Activated CD8-positive, alpha-beta T cell treated with anti-CD3 and anti-CD28 coated beads, Interleukin-2, amount 10 ng/mL, durations not matched to agents 7 days and 5 days (primary cell): ENCODE results near the gene INAFM2. TPM values are rescaled to one million over a fixed set of nuclear protein-coding genes. Genes with fewer than 3 reads are reported as not detected.

Experiments
- ATAC-seq: fragments of 150-1000 bp; cut with Tn5 transposase; one replicate; pipeline ENCODE4 v1.10.0; 2021; ENCODE audit warnings: moderate library complexity
- CTCF ChIA-PET: fragments of 350-600 bp; sonication (Branson Sonifier 250); formaldehyde crosslinking; loops from one replicate; lab custom pipeline; 2021; ENCODE audit warnings: antibody characterized with exemption; lab: Charles Lee
- POLR2A ChIA-PET: fragments of 350-600 bp; sonication (Branson Sonifier 250); formaldehyde crosslinking; loops from one replicate; lab custom pipeline; 2021; ENCODE audit warnings: antibody characterized with exemption; lab: Charles Lee
- DNase-seq: peaks from one replicate; pipeline ENCODE4 v3.0.0-alpha.2; 2020
- H3K27ac Mint-ChIP-seq: one replicate; pipeline ENCODE4 v1.8.0; 2021; ENCODE audit warnings: mild to moderate bottlenecking, mixed read lengths
- H3K27me3 Mint-ChIP-seq: one replicate; pipeline ENCODE4 v1.8.0; 2021; ENCODE audit warnings: low read depth, mixed read lengths
- H3K36me3 Mint-ChIP-seq: one replicate; pipeline ENCODE4 v1.8.0; 2021; ENCODE audit warnings: low read depth, mixed read lengths
- H3K4me1 Mint-ChIP-seq: one replicate; pipeline ENCODE4 v1.8.0; 2021; ENCODE audit warnings: low read depth, mixed read lengths
- H3K4me3 Mint-ChIP-seq: one replicate; pipeline ENCODE4 v1.8.0; 2021; ENCODE audit warnings: mild to moderate bottlenecking, mixed read lengths
- H3K9me3 Mint-ChIP-seq: one replicate; pipeline ENCODE4 v1.8.0; 2022; ENCODE audit warnings: mixed read lengths; ENCODE audit not compliant: insufficient read depth
- total RNA-seq, 2 experiments: library from RNA; stranded (reverse); gene quantifications; one replicate each; pipeline ENCODE4 v1.2.3, GENCODE V29; 2021

The INAFM2 gene
- total RNA-seq, 2 experiments from 2014 or later = 8.7 to 9.4 TPM

GRCh38 chr15:40281057-40281800, 42.3 kb upstream of the INAFM2 start:
- H3K36me3 Mint-ChIP-seq = no peaks in the 10 kb centered on the region
- peaks cover 54% of the 10 kb centered on the region for H3K27me3 Mint-ChIP-seq
- peak overlapping the region; percentile 38 for H3K4me3 Mint-ChIP-seq
- ATAC-seq (no peak), DNase-seq (no peak)
- ChIA-PET POLR2A (interaction anchor here (0.9 to 1.1 kb wide), 2 partner anchors 26 to 28 kb away, joined by 4 to 6 read pairs; partner anchors contain the start of gene PLCB2), CTCF (interaction anchor here (0.6 to 9.8 kb wide), 8 partner anchors 9 to 1663 kb away, joined by 3 to 559 read pairs (median 18); partner anchors contain the start of genes CCDC9B, INAFM2, PLCB2 and SRP14)
- no peaks in the 10 kb centered on the region for H3K9me3 Mint-ChIP-seq
- no peak overlapping the region for H3K27ac Mint-ChIP-seq
- peaks cover 15% of the 10 kb centered on the region for H3K4me1 Mint-ChIP-seq

DNA sequence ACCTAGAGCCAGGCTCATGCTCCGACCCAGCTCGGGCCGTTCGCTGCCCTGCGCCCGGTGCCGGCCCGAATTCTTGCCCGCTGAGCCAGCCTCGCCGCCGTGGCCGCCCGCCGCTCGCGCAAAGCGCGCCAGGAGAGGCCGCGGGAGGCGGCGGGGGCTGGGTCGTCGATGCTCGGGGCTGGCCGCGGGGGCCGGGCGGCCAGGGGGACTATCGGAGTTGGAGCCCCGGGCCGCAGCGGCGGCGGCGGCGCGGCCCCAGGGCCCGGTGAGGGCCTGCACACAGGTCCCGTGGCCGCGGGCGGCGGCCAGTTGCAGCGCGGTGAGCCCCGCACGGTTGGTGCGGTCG, 41.7 kb upstream of the INAFM2 start:
- Mint-ChIP-seq H3K27me3 (peaks cover 50% of the 10 kb centered on the region), H3K4me3 (no peak overlapping the region), H3K9me3 (no peaks in the 10 kb centered on the region), H3K36me3 (no peaks in the 10 kb centered on the region), H3K4me1 (peaks cover 15% of the 10 kb centered on the region), H3K27ac (no peak overlapping the region)
- ATAC-seq = no peak
- ChIA-PET CTCF (interaction anchor here (0.6 to 1.6 kb wide), 2 partner anchors 30 to 1664 kb away, joined by 3 read pairs; no protein-coding TSS in a partner anchor), POLR2A (no interaction called here)
- DNase-seq = no peak

DNA sequence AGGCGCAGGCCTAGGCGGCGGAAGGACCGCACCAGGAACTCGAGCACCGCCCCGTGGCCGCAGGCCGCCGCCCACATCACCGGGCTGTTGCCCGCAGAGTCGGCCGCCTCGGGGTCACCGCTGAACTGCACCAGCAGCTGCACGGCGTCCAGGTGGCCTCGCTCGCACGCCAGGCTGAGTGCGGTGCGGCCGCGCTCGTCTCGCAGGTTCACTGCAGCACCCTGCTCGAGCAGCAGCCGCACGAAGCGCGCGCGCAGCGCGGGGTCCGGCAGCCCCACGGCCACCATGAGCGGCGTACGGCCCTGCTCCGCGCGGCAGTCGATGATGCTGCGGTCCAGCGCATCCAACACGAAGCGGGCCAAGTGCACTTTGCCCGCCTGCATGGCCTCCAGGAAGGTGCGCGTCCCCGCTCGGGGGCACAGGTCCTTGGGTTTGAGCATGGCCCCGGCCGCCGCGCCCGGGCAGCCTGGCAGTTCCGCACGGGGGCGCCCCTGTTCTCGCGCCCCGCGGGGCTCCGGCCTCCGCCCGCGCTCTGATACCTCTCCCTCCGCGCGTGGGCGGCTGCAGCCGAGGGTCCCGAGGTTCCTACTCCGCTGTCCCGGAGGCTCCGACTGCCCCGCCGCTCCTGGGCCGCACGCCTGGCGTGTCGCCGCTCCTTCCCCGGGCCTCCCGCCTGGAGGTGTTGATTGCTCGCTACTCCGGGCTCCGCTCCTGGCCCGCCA, 41.2 kb upstream of the INAFM2 start:
- Mint-ChIP-seq H3K9me3 (no peaks in the 10 kb centered on the region), H3K4me1 (peaks cover 9% of the 10 kb centered on the region), H3K4me3 (peak overlapping the region; percentile 61), H3K36me3 (no peaks in the 10 kb centered on the region), H3K27me3 (peaks cover 46% of the 10 kb centered on the region), H3K27ac (no peak overlapping the region)
- ATAC-seq (peak; percentile 73), DNase-seq (peak; percentile 62)
- ChIA-PET CTCF (interaction anchor here (1.0 to 2.2 kb wide), 5 partner anchors 26 to 40 kb away, joined by 3 to 16 read pairs (median 4); partner anchors contain the start of gene PLCB2), POLR2A (interaction anchor here (1.0 to 1.7 kb wide), 2 partner anchors 26 to 55 kb away, joined by 4 to 7 read pairs; partner anchors contain the start of gene PLCB2)

DNA sequence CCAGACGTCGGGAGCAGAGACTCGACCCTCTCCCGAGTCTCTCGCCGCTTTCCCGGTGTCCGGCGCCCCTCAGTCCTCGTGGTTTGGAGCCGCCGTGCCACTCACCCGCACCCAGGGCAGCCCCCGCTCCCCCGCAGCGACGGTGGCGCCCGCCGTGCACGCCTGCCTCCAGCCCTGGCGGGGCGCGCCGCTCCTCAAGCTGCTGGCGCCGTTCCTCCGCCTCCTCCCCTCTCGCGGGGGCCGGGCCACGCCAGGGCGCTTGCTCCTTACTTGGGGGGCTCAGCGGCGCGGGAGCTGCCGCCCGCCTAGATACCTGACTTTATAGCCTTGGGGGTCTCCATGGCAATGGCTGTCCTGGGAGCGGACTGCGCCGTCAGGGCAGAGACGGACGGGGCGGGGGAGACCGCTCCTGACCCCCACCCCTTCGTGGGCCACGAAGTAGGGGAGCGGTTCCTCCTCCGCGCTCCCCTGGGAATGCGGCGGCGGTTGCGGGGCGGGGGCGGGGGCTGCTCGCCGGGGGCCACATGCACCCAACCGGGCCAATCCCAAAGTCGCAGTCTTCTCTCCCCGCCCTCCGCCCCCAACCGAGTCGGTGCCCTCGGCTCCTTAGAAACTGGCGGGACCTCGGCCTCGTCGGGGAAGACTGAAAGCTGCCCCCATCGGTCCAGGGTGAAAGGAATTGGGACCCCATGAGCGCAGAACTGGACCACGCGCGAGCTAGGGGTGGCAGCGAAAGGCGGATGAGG, 40.5 kb upstream of the INAFM2 start, which contains the start of gene ANKRD63:
Gene ANKRD63 (minus strand): TSS at position 196 of the 746 bp plus-strand sequence. CDS start 478 bp downstream, outside the sequence.
- H3K4me1 Mint-ChIP-seq = peaks cover 7% of the 10 kb centered on the region
- no peak within 1 kb of the TSS for H3K27ac Mint-ChIP-seq
- H3K4me3 Mint-ChIP-seq = peak within 1 kb of the TSS; percentile 61
- ATAC-seq (peak; percentile 68), DNase-seq (peak; percentile 49)
- no peaks in the 10 kb centered on the region for H3K9me3 Mint-ChIP-seq
- H3K27me3 Mint-ChIP-seq = peaks cover 43% of the 10 kb centered on the region
- POLR2A ChIA-PET = interaction anchor here (1.0 to 1.7 kb wide), 2 partner anchors 25 to 54 kb away, joined by 4 to 7 read pairs; partner anchors contain the start of gene PLCB2
- CTCF ChIA-PET = interaction anchor here (0.8 to 6.6 kb wide), 9 partner anchors 9 to 55 kb away, joined by 3 to 49 read pairs (median 4); partner anchors contain the start of gene PLCB2
- no peaks in the 10 kb centered on the region for H3K36me3 Mint-ChIP-seq

DNA sequence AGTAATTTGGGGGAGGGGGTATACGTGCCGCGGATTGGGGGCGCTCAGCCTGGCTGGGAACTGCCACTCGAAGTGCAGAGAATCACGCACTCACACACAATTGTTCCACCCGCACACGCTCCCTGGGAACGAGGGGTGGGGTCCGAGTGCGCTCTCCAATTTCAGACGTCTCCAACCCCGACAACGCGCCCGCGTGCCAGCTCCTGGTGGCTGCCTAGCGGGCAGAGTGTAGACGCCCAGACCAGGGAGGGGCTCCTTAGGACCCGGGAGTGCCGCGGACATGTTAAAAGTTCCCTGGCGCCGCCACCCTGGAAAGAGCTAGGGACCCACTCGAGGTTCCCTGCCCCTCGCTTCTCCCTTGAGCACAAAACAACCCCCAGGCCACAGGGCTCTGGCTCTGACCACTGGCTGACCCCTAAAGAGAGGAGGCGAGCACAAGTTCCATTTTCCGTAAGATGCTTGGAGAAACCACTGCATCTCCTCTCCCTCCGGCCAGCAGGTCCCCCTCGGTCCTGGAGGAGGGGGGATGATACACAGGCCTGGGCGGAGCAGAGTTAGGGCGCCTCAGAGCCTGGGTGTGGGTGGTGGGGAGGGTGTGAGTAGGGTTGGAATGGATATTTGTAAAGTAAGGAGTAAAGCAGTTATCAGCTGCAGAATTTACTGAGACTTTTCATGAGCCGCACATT, 39.7 kb upstream of the INAFM2 start:
- ATAC-seq (no peak), DNase-seq (no peak)
- Mint-ChIP-seq H3K4me1 (peaks cover 7% of the 10 kb centered on the region), H3K27me3 (peaks cover 36% of the 10 kb centered on the region), H3K36me3 (peaks cover 2% of the 10 kb centered on the region), H3K4me3 (no peak overlapping the region), H3K27ac (no peak overlapping the region), H3K9me3 (no peaks in the 10 kb centered on the region)
- ChIA-PET POLR2A (interaction anchor here (1.7 kb wide), 1 partner anchor 24 kb away, joined by 7 read pairs; the partner anchor contains the start of gene PLCB2), CTCF (interaction anchor here (0.8 to 6.6 kb wide), 8 partner anchors 9 to 54 kb away, joined by 3 to 49 read pairs (median 5); partner anchors contain the start of gene PLCB2)

DNA sequence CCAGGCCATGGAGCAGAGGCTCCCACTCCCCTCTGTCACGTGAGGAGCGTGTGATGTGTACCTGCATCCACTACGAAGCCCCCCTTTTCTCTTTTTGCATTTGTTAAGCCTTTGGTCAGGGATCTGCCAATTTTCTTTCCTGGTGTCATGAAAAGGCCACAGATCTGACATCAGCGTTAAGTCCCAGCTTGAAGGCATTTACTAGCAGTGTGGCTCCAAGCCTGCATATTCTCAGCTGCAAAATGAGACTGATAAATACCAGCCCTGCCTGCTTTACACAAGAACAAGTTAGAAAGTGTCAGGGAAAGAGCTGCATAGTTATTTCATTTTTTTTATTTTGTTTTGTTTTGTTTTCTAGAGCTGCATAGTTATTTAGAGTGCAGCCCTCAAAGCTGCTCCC, 38.3 kb upstream of the INAFM2 start:
- ChIA-PET POLR2A (interaction anchor here (0.6 to 2.4 kb wide), 2 partner anchors 18 to 22 kb away, joined by 3 to 10 read pairs; partner anchors contain the start of gene PLCB2), CTCF (interaction anchor here (0.8 to 6.6 kb wide), 6 partner anchors 11 to 68 kb away, joined by 3 to 49 read pairs (median 6); partner anchors contain the start of gene PLCB2)
- Mint-ChIP-seq H3K27ac (no peak overlapping the region), H3K27me3 (peaks cover 29% of the 10 kb centered on the region), H3K4me1 (peaks cover 3% of the 10 kb centered on the region), H3K36me3 (peaks cover 4% of the 10 kb centered on the region), H3K9me3 (no peaks in the 10 kb centered on the region), H3K4me3 (no peak overlapping the region)
- DNase-seq = no peak
- no peak for ATAC-seq

DNA sequence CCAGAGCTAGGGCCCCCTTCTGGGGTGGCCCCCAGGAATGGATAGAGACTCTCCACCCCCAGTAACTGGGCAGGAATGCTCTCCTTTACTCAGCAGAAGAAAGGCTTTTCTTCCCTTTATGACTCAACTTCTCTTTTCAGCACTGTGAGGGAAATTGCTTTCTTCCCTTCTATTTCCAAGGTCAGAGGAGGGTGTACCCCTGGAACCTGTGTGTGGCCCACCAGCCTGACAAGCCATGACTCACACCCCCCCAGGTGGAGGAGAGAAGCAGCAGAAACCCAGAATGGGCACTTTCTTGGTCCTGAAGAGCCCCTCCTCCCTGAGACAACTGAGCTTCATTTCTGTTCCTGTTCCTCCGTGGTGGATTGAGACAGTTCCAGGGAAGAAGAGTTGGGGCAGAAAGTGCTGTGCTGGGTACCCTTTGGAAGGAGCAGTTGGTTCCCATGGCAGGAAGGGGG, 37.9 kb upstream of the INAFM2 start:
- DNase-seq (no peak), ATAC-seq (no peak)
- POLR2A ChIA-PET = interaction anchor here (0.6 to 2.4 kb wide), 2 partner anchors 18 to 22 kb away, joined by 3 to 10 read pairs; partner anchors contain the start of gene PLCB2
- no peaks in the 10 kb centered on the region for H3K9me3 Mint-ChIP-seq
- H3K4me3 Mint-ChIP-seq = no peak overlapping the region
- CTCF ChIA-PET = interaction anchor here (0.8 to 6.6 kb wide), 6 partner anchors 11 to 68 kb away, joined by 3 to 49 read pairs (median 6); partner anchors contain the start of gene PLCB2
- peaks cover 3% of the 10 kb centered on the region for H3K4me1 Mint-ChIP-seq
- H3K27ac Mint-ChIP-seq = no peak overlapping the region
- peaks cover 4% of the 10 kb centered on the region for H3K36me3 Mint-ChIP-seq
- peaks cover 25% of the 10 kb centered on the region for H3K27me3 Mint-ChIP-seq

DNA sequence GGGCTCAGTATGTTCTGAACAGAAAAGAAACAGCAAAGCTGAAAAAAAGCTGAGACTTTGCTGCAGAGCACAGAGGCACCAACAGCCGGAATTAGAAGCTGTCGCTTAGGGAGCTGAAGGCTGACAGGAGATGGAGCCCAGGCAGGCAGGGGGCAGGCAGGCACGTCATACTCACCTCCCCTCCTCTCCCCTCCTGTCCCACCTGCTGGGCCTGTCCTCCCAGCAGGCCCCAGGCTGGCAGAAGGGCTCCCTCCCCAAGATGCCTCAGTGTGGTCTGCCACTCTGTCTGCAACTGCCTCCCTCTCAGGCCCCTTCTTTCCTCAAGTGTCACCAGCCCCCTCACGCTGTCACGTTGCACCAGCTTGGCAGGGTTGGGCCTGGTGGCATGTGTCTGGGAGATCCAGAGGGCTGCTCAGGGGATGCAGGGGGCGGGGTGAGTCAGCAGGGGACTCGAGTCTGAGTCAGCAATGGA, 37.4 kb upstream of the INAFM2 start:
- ChIA-PET POLR2A (interaction anchor here (2.4 kb wide), 1 partner anchor 21 kb away, joined by 10 read pairs; the partner anchor contains the start of gene PLCB2), CTCF (interaction anchor here (0.8 to 6.6 kb wide), 6 partner anchors 7 to 69 kb away, joined by 3 to 49 read pairs (median 6); partner anchors contain the start of gene PLCB2)
- H3K4me1 Mint-ChIP-seq = peaks cover 3% of the 10 kb centered on the region
- no peak overlapping the region for H3K27ac Mint-ChIP-seq
- ATAC-seq = no peak
- no peaks in the 10 kb centered on the region for H3K9me3 Mint-ChIP-seq
- no peak for DNase-seq
- H3K27me3 Mint-ChIP-seq = peaks cover 20% of the 10 kb centered on the region
- no peak overlapping the region for H3K4me3 Mint-ChIP-seq
- peaks cover 4% of the 10 kb centered on the region for H3K36me3 Mint-ChIP-seq

- Mint-ChIP-seq H3K4me3 (no peak overlapping the region), H3K27me3 (peaks cover 17% of the 10 kb centered on the region), H3K27ac (no peak overlapping the region), H3K4me1 (peaks cover 3% of the 10 kb centered on the region), H3K9me3 (no peaks in the 10 kb centered on the region), H3K36me3 (peaks cover 4% of the 10 kb centered on the region)
- DNase-seq = no peak
- ChIA-PET POLR2A (interaction anchor here (2.4 kb wide), 1 partner anchor 21 kb away, joined by 10 read pairs; the partner anchor contains the start of gene PLCB2), CTCF (interaction anchor here (1.1 to 6.6 kb wide), 5 partner anchors 8 to 136 kb away, joined by 3 to 49 read pairs (median 6); partner anchors contain the start of gene PLCB2)
- no peak for ATAC-seq
Observed at GRCh38 chr15:40286794-40287193, 36.7 kb upstream of the INAFM2 start.

GRCh38 chr15:40287505-40287904, 36.0 kb upstream of the INAFM2 start:
- no peak overlapping the region for H3K27ac Mint-ChIP-seq
- no peaks in the 10 kb centered on the region for H3K9me3 Mint-ChIP-seq
- ChIA-PET POLR2A (interaction anchor here (2.4 kb wide), 1 partner anchor 20 kb away, joined by 10 read pairs; the partner anchor contains the start of gene PLCB2), CTCF (interaction anchor here (1.1 to 6.6 kb wide), 5 partner anchors 9 to 135 kb away, joined by 3 to 49 read pairs (median 6); partner anchors contain the start of gene PLCB2)
- H3K27me3 Mint-ChIP-seq = peaks cover 17% of the 10 kb centered on the region
- H3K4me3 Mint-ChIP-seq = no peak overlapping the region
- DNase-seq = no peak
- H3K36me3 Mint-ChIP-seq = peaks cover 4% of the 10 kb centered on the region
- H3K4me1 Mint-ChIP-seq = peaks cover 3% of the 10 kb centered on the region
- no peak for ATAC-seq
